GM21360 (cell line): Measurements from ENCODE around the gene MFNG.

Source experiments
- ATAC-seq: cut with Tn5 transposase; IDR thresholded peaks from one replicate; pipeline ENCODE4 v1.9.1; 2021; ENCODE audit warnings: mild to moderate bottlenecking, moderate library complexity; ENCODE audit not compliant: unreplicated experiment

The MFNG gene

DNA sequence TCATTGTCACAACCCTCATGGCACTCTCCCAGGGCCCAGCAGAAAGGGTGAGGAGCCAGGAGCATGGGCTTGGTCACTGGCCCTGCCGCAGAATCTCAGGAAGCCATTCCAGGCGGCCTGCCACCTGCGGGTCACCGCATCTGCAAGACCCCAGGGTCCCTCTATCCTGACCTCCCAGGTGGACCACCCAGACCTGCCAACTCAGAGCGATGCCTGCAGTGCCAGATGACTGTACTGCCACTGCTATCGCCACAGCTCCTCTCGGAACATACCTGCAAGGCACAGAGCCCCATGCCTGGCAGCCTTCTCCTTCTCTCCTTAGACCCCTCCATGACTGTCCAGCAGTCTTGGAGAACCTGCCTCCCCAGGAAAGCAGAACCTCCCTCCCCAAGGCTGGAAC is 32.5 kb downstream of the MFNG start:
- no peak for ATAC-seq

DNA sequence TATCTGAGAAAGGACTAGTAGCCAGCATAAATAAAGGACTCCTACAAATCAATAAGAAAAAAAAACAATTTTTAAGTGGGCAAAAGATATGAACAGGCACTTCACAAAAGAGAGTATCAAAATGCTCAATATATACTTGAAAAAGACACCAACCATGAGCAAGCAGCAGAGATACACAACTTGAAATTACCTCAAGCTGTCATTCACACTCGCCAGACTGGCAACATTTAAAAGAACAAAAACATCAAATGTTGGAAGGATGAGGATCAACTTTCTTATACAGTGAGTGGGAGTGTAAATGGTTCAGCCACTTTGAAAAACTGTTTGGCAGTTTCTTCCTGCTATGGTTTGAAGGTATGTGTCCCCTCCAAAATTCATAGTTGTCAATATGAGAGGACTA is 35.0 kb downstream of the MFNG start:
- no peak for ATAC-seq

DNA sequence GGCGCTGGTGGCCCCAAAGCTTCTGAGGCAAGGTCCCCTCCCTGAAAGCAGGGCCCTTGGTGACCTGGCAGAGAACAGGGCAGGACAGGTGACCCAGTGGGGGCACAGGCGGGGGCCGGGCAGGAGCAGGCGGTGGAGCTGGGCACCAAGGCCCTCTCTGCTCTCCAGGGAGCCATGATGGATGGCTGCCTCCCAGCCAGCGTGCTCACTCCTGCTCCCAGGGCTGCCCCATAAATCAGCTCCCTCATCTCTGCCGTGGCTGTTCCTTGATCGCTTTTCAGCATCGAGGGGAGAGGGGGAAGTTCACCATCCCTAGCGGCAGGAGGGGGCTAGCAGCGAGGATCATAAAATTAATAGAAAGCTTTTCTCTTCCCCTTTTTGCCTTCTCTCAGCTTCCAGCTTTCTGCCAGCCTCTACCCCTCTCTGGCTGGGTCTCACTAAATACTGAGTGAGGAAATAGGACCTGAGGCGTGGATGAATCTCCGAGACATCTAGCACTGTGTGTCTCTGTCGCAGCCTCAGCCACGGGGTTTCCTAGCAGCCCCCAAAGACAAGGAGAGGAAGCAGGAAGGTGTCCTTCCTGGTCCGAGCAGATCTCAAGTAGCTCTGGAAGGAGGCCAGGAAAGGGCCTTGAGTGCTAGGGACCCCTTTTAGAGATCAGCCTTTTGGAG is 36.7 kb downstream of the MFNG start:
- ATAC-seq = no peak

DNA sequence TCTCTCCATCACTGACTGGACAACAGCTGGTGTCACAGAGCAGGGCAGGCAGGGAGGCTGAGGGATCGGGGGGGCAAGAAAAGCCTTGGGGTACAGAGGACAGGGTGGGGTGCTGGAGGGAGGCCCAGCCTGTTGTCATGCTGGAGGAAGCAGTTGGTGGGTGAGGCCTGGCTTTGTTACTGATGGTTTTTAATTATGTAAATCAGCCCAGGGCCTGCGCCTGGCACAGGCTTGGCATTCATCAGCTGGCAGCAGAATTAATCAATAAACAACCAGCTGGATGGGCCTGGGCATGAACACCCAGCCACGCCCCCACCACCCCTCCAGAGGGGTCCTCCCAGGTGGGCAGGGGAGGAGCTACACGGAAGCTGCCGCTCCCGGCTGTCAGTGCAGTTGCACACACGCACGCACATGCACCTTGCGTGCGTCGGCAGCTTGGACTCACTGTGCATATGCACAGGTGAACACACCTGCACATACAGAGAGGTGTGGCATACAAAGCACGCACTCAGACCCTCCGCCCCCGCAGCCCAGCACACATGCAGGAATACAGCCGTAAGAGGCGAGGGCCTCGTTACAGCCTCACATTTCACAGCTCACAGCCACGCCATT is 37.6 kb downstream of the MFNG start:
- no peak for ATAC-seq

DNA sequence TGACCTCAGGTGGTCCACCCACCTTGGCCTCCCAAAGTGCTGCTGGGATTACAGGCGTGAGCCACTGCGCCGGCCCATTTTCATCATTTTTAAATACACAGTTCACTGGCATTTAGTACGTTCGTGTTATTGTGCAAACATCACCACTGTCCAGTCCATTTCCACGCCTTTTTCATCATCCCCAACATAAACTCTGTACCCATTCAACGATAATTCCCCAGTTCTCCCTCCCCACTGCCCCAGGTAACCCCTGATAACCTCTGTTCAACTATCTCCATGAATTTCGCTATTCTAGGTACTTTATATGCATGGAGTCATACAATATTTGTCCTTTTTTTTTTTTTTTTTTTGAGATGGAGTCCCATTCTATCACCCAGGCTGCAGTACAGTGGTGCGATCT is 40.7 kb downstream of the MFNG start:
- no peak for ATAC-seq

DNA sequence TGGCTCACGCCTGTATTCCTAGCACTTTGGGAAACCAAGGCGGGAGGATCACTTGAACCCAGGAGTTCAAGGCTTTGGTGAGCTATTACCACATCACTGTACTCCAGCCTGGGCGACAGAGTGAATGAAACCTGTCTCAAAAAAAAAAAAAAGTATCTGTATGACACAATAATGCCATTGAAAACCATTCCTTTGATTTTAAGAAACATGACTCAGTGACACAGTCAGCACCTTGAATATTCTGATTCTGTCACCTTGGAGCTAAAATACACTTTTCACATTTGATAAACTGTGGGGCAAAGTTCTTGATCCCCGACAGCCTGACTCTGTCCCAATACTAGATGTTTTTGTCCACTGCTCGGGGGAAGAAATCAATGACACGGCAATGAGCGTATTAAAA is 42.2 kb downstream of the MFNG start:
- ATAC-seq = no peak

DNA sequence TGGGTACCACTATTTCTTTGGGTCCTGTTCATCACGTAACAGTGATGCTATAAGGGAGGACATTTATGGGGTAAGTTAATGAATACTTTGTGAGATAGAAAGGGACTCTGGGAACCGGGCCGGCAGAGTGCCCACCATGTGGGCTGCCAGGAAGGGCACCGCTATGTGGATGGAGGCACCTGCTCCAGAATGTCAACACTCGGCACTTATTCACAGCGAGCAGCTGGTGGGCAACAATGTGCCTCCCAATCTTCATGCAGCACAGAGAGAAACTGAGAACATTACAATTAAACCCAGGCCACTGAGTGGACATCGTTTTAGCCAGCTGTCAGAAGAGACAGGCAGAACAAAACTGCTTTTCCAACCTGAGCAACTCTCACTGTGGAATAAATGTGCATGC is 43.1 kb downstream of the MFNG start:
- ATAC-seq = no peak

DNA sequence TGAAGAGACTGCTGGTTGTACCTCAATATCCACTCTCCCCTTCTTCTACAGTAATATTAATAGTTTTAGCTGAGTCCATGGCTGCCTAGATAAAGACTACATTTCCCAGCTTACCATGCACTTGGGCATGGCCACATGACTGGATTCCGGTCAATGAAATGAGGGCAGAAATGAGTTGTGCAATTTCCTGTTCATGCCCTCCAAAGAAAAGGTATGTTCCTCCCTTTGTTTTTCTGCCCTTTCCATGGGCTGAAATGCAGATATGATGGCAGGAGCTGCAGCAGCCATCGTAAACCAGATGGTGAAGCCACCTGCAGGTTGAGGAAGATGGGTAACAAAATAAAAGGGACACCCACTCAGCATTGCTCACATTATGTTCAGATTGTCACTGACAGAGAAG is 43.6 kb downstream of the MFNG start:
- no peak for ATAC-seq

DNA sequence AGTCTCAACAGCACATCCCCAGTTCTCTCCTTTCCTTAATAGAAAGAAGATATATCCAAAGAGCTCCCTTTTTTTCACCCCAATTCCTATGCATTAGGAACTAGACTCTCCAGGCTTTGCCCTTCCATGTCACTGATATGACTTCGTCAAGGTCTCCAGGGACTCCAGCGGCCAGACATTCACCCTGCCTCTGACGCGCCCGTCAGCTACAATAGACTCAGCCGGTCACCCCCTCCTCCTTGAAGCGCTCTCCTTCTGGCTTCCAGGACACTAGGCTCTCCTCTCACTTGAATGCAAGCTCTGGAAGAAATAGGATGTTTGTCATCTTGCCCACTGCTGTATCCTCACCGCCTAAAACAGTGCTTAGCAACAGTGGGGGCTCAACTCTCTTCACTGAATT is 44.0 kb downstream of the MFNG start:
- no peak for ATAC-seq

DNA sequence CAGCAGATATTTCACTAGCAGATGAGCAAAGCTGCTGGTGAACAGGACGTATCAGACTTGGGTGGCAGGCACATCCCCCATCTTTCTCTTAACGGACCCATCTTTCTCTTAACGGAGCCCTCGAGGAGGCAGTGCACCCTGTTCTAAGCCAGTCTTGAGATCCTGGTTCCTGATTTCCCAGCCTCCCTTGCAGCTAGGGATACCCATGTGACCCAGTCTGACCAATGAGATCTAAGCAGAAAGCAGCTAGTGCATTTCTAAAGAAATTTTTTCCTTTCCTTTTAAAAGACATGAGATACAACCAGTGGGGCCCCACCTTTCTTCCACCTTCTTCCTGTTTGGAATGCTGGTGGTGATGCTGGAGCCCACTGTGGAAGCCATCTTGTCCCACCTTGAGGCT is 45.3 kb downstream of the MFNG start:
- ATAC-seq = no peak

DNA sequence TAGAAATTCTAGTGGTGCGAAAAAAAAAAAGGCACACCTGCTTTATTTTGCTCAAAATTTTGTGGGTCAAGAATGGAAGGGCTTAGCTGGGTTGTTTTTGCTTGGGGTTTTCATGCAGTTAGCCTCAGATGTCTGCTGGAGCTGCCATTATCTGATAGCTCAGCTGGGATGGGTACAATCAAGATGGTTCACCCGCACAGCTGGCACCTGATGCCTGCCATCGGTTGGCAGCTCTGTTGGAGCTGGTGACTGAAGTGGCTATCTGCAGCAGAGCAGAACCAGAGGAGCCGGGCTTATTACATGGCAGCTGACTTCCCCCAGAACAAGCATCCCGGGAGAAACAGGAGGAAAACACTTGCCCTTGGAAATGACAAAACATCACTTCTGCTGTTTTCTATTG is 46.8 kb downstream of the MFNG start:
- ATAC-seq = no peak

DNA sequence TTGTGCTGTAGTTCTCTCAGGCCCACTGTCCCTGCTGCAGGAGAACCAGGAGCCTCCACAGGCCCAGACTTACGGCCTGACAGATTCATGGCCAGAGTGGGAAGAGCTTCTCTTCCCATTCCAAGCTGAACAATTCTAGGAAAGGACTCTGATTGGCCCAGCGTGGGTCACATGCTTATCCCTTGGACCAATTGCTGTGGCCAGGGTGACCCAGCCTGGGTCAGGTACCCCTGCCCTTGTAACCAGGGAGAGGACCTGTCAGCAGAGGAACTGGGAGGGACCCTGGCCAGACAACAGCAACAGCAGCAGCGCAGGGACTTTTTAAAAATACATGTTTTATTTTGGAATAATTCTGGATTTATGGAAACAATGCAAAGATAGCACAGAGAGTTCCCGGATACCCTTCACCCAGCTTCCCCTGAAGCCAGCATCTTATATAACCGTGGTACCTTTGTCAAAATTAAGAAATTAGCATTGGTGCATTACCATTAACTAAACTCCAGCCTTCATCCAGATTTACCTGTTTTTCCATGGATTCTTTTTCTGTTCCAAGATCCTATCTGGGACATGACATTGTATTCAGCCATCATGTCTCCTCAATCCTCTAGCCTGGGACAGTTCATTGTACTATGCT is 50.1 kb downstream of the MFNG start:
- no peak for ATAC-seq

DNA sequence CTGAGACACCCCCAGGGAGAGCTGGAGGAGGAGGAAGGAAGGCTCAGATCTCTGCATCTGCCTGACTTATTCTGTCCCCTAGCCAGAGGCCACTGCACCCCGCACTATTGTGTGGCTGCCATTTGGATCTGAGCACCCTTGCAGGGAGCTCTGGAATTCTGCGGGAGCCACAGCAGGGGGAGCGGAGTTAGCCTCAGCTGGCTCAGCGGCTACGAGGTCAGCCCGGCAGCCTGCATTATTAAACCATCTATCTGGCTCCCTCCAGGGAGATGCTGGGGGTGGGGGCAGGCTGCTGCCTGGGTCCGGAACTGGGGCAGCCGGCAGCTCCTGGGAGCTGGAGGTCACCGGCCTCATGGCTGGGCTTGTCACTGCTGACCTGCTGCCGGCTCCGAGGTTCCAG is 52.4 kb downstream of the MFNG start:
- no peak for ATAC-seq

DNA sequence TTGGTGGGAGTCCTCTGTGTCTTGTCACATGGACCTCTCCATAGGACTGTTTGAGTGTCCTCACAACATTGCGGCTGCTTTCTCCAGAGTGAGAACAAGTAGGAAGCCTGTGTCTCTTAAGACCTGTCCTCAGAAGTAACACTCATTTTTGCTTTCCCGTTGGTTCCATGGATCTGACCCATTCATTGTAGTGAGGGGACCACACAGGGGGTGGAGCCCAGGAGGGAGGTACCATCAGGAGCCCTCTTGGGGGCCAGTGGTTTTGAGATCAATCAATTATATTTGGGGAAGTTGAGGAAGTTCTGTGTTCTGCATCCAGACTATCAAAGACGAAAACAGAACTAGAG is 53.5 kb downstream of the MFNG start:
- no peak for ATAC-seq

DNA sequence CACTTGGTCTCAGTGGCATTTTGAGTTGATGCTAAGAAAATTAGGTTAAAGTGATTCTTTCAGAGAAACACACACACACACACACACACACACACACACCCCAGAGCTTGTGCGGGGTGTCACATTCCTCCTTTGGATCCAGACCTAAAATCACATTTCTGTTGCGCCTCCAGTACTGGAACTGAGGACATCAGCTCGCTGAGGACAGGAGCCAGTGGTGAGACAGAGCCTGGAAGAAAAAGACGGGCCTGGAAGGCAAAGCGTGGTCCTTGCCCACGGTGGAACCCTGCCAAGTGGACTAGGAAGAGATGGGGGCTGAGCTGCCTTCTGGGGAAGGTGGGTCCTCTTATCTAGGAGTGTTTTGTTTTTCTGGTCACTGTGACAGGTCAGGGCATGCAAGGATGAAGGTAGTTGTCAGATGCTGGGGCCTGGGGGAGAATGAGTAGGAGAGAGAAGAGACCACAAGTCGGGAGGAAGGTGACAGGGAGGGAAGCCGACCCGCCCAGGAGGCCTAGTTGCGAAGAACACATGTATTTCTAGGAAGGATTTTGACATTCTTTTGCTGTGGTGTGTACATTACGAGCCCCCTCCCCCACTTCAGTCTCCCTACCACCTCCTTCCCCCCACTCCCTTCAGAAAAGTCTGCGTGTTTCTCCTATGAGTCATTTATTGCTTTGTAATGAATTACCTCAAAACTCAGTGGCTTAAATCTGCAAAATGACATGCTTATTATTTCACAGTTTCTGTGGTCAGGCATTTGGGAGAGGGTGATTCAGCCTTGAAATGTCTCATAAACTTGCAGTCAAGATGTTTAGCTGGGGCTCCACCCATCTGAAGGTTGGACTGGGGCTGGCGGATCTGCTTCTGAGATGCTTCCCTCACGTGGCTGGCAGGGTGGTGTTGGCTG is 54.1 kb downstream of the MFNG start:
- ATAC-seq = no peak

DNA sequence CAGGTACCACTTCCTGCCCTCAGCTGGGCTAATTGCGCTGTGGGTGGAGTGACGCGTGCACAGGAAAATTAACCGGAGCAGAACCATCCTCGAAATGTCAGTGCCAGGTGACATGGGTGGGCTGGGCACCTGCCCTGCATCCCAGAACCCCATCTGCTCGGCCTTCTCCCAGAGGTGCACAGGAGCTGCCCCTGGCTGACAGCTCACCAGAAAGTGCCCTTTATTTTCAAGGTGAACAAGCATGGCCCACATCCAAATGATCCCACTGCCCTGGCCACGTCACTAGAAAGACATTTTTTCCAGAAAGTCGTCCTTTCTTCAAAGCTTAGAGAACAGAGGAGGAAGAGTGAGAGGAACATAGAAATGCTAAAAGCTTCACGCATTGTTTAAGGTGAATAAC is 54.8 kb downstream of the MFNG start:
- no peak for ATAC-seq

DNA sequence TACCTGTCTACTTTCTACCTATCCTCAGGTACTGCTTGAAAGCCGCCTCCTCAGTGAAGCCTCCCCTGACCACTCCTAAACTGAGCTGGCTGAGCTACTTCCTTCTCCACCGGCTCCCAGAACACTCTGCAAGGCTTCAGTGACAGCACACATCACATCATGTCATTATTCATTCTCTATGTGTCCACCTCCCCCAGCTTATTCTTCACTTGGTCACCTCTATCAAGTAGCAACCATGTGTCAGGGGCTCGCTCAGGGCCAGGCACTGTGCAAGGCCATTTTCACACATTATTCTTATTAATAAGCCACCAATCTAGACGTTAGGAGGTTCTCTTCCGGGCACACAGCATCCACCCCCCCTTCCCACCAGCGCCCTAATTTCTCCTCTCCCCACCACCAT is 55.2 kb downstream of the MFNG start:
- ATAC-seq = no peak

DNA sequence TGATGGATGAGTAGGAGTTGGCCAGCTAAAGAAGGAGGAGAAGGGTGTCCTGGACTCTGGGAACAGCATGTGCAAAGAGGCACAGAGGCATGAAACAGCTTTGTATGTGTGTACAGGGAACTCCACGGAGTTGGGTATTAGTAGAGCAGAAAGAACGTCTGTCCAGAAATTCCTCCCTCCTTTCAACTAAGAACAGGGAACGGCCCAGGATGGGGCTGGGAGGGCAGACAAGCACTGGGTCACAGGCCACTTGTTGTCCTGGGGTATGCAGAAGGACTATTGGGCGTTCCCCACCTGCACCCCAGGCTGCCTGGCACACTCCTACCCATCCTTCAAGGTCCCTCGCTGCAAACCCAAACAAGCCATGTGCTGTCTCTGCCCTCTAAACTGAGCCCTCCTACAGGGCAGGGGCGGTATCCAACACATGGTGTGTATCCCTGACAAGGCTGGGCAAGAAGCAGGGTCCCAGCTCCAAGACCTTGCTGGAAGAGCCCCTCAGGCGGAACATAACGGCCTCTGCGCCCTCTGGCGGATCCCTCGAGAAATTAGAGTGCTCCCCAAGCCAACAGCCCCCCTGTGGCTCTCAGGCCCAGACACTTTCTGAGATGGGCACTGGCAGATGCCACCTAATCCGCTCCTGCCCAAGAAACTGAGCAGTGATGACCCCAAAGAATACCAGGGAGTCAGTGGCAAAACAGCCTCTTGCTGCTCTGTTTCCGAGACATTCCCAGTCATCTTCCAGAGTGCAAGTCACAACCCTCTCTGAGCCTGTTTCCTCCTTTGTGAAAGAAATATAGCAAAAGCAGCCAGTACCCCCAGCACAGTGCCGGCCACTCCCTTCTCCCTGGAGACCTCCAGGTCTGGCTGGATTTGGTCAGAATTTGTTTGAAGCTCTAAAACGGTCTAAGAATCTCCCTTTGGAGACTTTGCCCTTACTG is 57.3 kb downstream of the MFNG start:
- no peak for ATAC-seq

DNA sequence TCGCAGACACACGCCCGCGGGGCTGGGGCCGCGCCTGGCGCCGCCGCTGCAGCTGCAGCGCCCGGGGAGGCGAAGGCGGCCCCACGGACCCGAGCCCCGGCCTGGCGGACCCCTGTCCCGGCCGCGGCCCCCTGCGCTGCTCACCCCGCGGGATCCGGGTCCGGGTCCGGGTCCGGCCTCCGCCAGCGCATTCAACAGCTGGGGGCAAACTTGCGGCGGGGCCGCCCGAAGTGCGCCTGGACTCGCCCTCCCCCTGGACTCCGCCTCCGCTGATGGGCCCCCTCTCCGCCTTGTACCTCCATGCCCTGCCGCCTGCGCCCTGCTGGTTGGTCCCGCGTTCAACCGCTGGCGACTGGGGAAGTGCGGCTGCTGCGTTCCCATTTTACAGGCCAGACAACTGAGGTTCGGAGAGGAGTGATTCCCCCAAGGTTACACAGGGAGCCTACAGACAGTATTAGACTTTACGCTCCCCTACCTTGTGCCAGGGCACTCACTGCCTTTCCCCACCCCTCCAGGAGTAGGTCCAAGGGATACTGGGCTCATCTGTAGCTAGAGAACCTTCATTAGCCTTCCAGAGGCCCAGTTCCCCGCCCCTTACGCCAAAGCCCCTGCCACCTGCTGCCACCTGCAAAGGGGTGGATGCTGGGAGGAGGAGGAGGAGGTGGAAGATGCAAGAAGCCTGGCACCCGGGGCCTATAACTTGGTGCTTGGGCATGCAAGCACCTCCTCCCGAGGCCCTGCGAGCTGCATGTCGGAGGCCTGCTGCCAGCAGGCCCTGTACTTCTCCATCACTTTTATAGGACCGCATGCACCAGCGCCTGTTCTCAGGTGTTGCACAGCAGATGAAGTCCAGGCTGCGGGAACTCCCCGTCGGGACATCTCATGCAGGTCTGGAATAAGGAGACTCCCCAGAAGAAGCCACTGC is 58.2 kb downstream of the MFNG start:
- ATAC-seq = no peak
